ENCODE data around the gene TXLNA. TPM values are rescaled to one million over a fixed set of nuclear protein-coding genes. Genes with fewer than 3 reads are reported as not detected.

The TXLNA gene
- total and polyA plus RNA-seq, 2 experiments from 2014 or later: 15.2 to 52.1 TPM

- no peak for TF ChIP-seq REST (IDR thresholded peaks at IDR 0.05; ENCODE audit: unreplicated experiment)
Measured at GRCh38 chr1:32186077-32186476, 6.6 kb downstream of the TXLNA start (continued).

- Mint-ChIP-seq H3K36me3 (ENCODE audit: low read depth) (peaks cover 92% of the 10 kb centered on the region), H3K9me3 (no peaks in the 10 kb centered on the region), H3K4me3 (no peak overlapping the region), H3K4me1 (peaks cover 15% of the 10 kb centered on the region), H3K27me3 (ENCODE audit: insufficient read depth, low read depth, poor library complexity) (peaks cover 5% of the 10 kb centered on the region), H3K27ac (peak overlapping the region; percentile 95)
- ATAC-seq (no peak), DNase-seq (ENCODE audit: low spot score) (no peak)
- Histone ChIP-seq H3K9me2 (ENCODE audit: insufficient read depth) (no peaks in the 10 kb centered on the region), H3K27me3 (ENCODE audit: insufficient read depth) (no peaks in the 10 kb centered on the region), H4K20me1 (replicated peaks; ENCODE audit: insufficient read depth) (peaks cover 42% of the 10 kb centered on the region), H3K4me3 (no peak overlapping the region), H2AFZ (no peak overlapping the region), H3F3A (replicated peaks; ENCODE audit: low read depth) (peaks cover 5% of the 10 kb centered on the region), H3K27ac (ENCODE audit: low read depth) (peak overlapping the region; percentile 61), H3K36me3 (ENCODE audit: insufficient read depth) (peaks cover 60% of the 10 kb centered on the region), H3K4me1 (ENCODE audit: insufficient read depth) (peaks cover 4% of the 10 kb centered on the region), H3K4me2 (no peak overlapping the region), H3K79me2 (replicated peaks; ENCODE audit: insufficient read depth) (peaks cover 55% of the 10 kb centered on the region)
- TF ChIP-seq JUNB (IDR thresholded peaks at IDR 0.05; ENCODE audit: unreplicated experiment) (no peak), REST (IDR thresholded peaks at IDR 0.05; ENCODE audit: unreplicated experiment) (no peak), CREB1 (CRISPR knock-in tag; IDR thresholded peaks at IDR 0.05; ENCODE audit: low read depth) (no peak), ZNF462 (CRISPR knock-in tag; IDR thresholded peaks at IDR 0.05) (no peak), ZNF331 (CRISPR knock-in tag; IDR thresholded peaks at IDR 0.05; ENCODE audit: low read depth) (no peak), EZH2 (IDR thresholded peaks at IDR 0.05; ENCODE audit: low read depth, unreplicated experiment) (no peak), CTCF (conservative IDR thresholded peaks at IDR 0.05; ENCODE audit: low read depth in 2 of 2) (no peak), STAT1 (IDR thresholded peaks at IDR 0.05; ENCODE audit: unreplicated experiment) (no peak), ZNF114 (CRISPR knock-in tag; IDR thresholded peaks at IDR 0.05) (no peak), EZH2phosphoT487 (IDR thresholded peaks at IDR 0.05; ENCODE audit: unreplicated experiment) (no peak)
Measured at GRCh38 chr1:32186491-32186890, 7.0 kb downstream of the TXLNA start.

Measured in GM23338 (cell line).